Left lung (tissue), 10 donors: ENCODE data around the gene TIAM2. TPM values are rescaled to one million over a fixed set of nuclear protein-coding genes. Genes with fewer than 3 reads are reported as not detected.
A peak's percentile ranks its signal among the peaks of the same experiment; 100 is the strongest.

ENCODE experiments used
- ATAC-seq: fragments of 200-7000 bp; cut with Tn5 transposase; one replicate; pipeline ENCODE4 v1.9.1; 2020; ENCODE audit warnings: moderate library complexity
- DNase-seq, 4 donors: peaks; one replicate each; pipeline ENCODE4 v3.0.0-alpha.2; 2013 to 2020
- H3K27ac ChIP-seq, 2 donors: fragments of 200-600 bp; sonication (generic) in 1 of 2; one replicate each; pipeline versions ENCODE4 v1.5.0 to v1.8.0; 2020 to 2021
- H3K27me3 ChIP-seq, 2 donors: fragments of 200-600 bp; sonication (generic) in 1 of 2; one replicate each; pipeline versions ENCODE4 v1.5.0 to v1.8.0; 2020 to 2021
- H3K36me3 ChIP-seq, 2 donors: fragments of 200-600 bp; sonication (generic) in 1 of 2; one replicate each; pipeline versions ENCODE4 v1.5.0 to v1.8.0; 2020 to 2021
- H3K4me1 ChIP-seq, 2 donors: fragments of 200-600 bp; one replicate each; pipeline ENCODE4 v1.8.0; 2021
- H3K4me3 ChIP-seq, 2 donors: fragments of 200-600 bp; sonication (generic) in 1 of 2; one replicate each; pipeline versions ENCODE4 v1.5.0 to v1.8.0; 2020 to 2021; ENCODE audit warnings: mild to moderate bottlenecking in 1 of 2
- H3K9me3 ChIP-seq, 2 donors: fragments of 200-600 bp; sonication (generic) in 1 of 2; one replicate each; pipeline versions ENCODE4 v1.5.0 to v1.8.0; 2020 to 2021
- CTCF ChIP-seq, 2 donors: fragments of 200-600 bp; sonication (generic) in 1 of 2; IDR thresholded peaks; one replicate each; pipeline versions ENCODE4 v1.5.0 to v1.8.0; 2021; ENCODE audit warnings: antibody characterized with exemption in 2 of 2
- intact Hi-C, 2 donors: fragments of 100-400 bp; cut with DNase I; formaldehyde crosslinking; loops; one replicate each; pipeline versions ENCODE4 v1.11.2 to v1.14.2; 2022
- polyA plus RNA-seq, 6 donors: library from polyadenylated mRNA; unstranded; fragments of 120-200 nt; gene quantifications; one replicate each; pipeline ENCODE4 v1.2.1, GENCODE V29; 2013; ENCODE audit not compliant: insufficient read length in 6 of 6
- total RNA-seq, 2 donors: library from RNA; stranded (reverse); fragmentation: NEBNext Ultra II Directional; extraction: Animal tissue kit (Norgen Biotek cat#: 25700); gene quantifications; one replicate each; pipeline ENCODE4 v1.2.1, GENCODE V29; 2021
- donor health status: DM: no; HTN: yes; CAD: no.
- donor health status: DM: no; HTN: no; CAD: no.

Gene TIAM2
- total and polyA plus RNA-seq, 8 donors, result 6.9 to 25.0 (median 20.6) TPM

GRCh38 chr6:155273431-155273830, 278.3 kb downstream of the TIAM2 start:
- no peak for DNase-seq
- peak overlapping the region in 1 of 2 donors; percentile 5 for H3K27ac ChIP-seq
- no peak for TF ChIP-seq CTCF (IDR thresholded peaks at IDR 0.05)
- H3K4me3 ChIP-seq, result no peak overlapping the region
- H3K9me3 ChIP-seq, result no peaks in the 10 kb centered on the region
- no peaks in the 10 kb centered on the region for H3K27me3 ChIP-seq
- ATAC-seq, result peak; percentile 55
- peaks cover 0 to 9% of the 10 kb centered on the region in 2 donors for H3K36me3 ChIP-seq
- H3K4me1 ChIP-seq, result peaks cover 0 to 3% of the 10 kb centered on the region in 2 donors
- intact Hi-C loops, result no loop called here

- DNase-seq (no peak), ATAC-seq (no peak)
- no peaks in the 10 kb centered on the region for H3K9me3 ChIP-seq
- intact Hi-C loops, result no loop called here
- no peak overlapping the region for H3K4me3 ChIP-seq
- H3K36me3 ChIP-seq, result peaks cover 0 to 9% of the 10 kb centered on the region in 2 donors
- H3K27me3 ChIP-seq, result no peaks in the 10 kb centered on the region
- H3K4me1 ChIP-seq, result peaks cover 0 to 3% of the 10 kb centered on the region in 2 donors
- TF ChIP-seq CTCF (IDR thresholded peaks at IDR 0.05), result no peak
- no peak overlapping the region for H3K27ac ChIP-seq
These were observed 279.0 kb downstream of the TIAM2 start for GRCh38 chr6:155274106-155274505.

- no peak for TF ChIP-seq CTCF (IDR thresholded peaks at IDR 0.05)
- Histone ChIP-seq H3K27me3 (no peaks in the 10 kb centered on the region), H3K27ac (no peak overlapping the region), H3K36me3 (peaks cover 0 to 9% of the 10 kb centered on the region in 2 donors), H3K9me3 (no peaks in the 10 kb centered on the region), H3K4me1 (peaks cover 0 to 3% of the 10 kb centered on the region in 2 donors), H3K4me3 (no peak overlapping the region)
- DNase-seq, result no peak
- peak; percentile 41 for ATAC-seq
- intact Hi-C loops, result no loop called here
These were observed 279.4 kb downstream of the TIAM2 start for GRCh38 chr6:155274533-155274932.

- Histone ChIP-seq H3K27me3 (no peaks in the 10 kb centered on the region), H3K4me3 (no peak overlapping the region), H3K27ac (no peak overlapping the region), H3K9me3 (no peaks in the 10 kb centered on the region), H3K4me1 (peaks cover 0 to 3% of the 10 kb centered on the region in 2 donors), H3K36me3 (peaks cover 0 to 9% of the 10 kb centered on the region in 2 donors)
- ATAC-seq (no peak), DNase-seq (no peak)
- no peak for TF ChIP-seq CTCF (IDR thresholded peaks at IDR 0.05)
- intact Hi-C loops, result no loop called here
These were observed 280.8 kb downstream of the TIAM2 start for GRCh38 chr6:155275808-155276480.

- peaks cover 0 to 3% of the 10 kb centered on the region in 2 donors for H3K4me1 ChIP-seq
- peaks cover 0 to 9% of the 10 kb centered on the region in 2 donors for H3K36me3 ChIP-seq
- no peak for DNase-seq
- TF ChIP-seq CTCF (IDR thresholded peaks at IDR 0.05), result no peak
- no peaks in the 10 kb centered on the region for H3K27me3 ChIP-seq
- no peak overlapping the region for H3K4me3 ChIP-seq
- intact Hi-C loops, result no loop called here
- H3K27ac ChIP-seq, result peak overlapping the region in 1 of 2 donors; percentile 5
- no peak for ATAC-seq
- no peaks in the 10 kb centered on the region for H3K9me3 ChIP-seq
These were observed 281.5 kb downstream of the TIAM2 start for GRCh38 chr6:155276638-155277037.
